Stimulated activated CD4-positive, alpha-beta T cell treated with anti-CD3 and anti-CD28 coated beads, Interleukin-4, amount 100 ng/mL, for 1 hour (primary cell): ENCODE data around the gene GSC2.
"Not testable (repeated sequence)": the region's sequence is repeated elsewhere in the genome, so short reads cannot be mapped to it uniquely, and the experiment has no call there.

Experiments used
- DNase-seq: peaks from one replicate; pipeline ENCODE4 v3.0.0-alpha.2; 2020

GSC2 gene

DNA sequence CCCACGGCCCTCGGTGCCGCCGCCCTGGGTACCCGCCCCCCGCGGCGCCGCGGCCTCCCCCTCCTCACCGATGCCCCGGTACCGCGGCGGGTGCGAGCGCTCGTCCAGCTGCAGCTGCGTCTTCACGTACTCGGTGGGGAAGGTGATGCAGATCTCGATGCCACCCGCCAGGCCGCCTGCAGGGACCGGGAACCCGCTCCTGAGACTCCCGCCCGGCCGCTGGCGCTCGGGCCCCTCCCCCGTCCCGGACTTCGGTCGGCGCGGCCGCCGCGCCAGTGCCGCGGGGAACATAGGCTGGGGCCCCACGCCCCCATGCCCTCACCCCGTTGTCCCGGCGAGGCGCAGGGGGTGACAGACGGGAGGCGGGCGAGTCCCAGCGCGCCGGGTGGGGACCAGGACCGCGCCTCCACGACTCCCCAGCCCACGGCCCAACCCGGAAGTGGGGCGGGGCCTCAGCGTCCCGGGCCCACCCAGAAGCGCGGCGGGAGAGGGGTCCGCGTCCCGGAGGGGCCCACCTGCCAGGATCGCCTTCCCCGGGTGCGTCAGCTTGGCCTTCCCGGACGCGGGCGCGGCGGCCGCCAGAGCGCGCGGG is 28.1 kb upstream of the GSC2 start:
- DNase-seq = peak; percentile 59

DNA sequence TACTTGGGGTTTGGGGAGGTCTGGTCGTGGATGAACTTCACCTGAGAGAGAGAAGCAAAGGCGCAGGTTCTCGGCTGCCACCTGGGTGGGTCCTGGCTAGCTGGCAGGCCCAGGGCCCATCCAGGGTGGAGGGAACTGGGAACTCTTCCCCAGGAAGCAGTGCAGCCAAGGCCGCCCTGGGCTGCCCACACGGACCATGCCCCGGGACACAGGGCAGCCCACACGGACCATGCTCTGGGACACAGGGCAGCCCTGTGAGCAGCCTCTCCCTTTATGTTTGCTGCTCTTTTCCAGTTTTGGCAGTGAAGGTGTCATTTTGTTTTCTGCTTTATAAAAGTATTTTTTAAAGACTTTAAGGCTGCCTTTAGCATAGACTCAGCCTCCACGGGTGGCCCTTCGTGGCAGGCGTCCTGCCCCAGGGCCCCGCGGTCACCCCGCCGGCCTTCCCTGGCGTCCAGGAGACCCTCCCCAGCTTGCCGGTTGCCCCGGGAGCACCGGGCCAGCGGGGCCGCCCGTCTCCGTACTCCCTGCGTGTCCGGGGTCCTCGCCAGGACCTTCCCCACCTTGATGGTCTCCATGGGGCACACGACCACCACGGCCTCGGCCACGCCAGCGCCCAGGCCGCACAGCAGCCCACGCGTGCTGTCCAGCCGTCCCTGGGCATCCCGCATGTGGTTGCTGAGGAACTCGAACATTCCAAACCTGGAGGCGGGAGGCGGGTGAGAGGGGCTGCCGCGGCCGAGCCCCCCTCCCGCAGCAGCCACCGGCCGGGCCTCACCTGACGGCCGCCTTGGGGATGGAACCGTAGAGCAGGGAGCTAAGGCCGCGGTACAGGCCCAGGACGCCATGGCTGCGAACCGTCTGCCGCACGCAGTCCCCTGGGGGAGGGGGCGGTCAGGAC is 27.3 kb upstream of the GSC2 start:
- no peak for DNase-seq

DNA sequence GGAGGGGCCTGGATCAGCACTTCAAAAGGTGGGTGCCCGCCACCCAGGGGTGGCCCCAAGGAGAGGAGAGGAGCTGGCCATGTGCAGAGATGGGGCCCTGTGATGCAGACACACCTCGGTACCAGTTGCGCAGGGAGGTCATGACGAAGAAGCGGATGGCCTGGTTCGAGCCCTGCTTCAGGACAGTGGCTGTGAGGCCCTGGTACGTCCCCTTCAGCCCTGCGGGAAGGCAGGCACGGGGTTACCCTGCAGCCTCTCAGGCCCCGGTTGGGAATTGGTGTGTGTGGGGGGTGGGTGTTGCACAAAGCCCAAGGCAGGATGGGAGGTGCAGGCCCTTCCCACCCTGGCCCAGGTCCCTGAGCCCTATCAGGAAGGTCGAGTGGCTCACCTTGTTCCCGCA is 26.6 kb upstream of the GSC2 start:
- DNase-seq = no peak

DNA sequence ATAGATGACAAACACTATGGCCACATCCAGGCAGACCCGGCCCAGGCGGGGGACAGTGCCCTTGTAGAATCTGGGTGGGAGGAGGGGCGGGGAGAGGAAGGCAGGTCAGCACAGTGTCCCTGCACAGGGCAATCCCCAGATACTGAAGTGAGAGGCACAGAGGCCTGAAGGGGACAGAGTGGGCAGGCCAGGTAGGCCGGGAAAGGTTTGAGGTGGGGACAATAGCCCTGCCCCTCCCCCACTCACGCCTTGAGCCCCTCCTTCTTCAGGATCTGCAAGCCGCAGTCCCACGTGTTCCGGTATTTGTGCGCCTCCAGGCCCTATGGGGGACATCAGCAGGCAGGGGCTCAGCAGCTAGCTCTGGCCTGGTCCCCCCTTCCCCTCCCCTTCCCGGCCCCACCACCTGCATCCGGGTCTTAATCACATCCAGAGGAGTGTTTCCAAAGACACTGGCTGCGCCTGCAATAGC is 26.1 kb upstream of the GSC2 start:
- no peak for DNase-seq

DNA sequence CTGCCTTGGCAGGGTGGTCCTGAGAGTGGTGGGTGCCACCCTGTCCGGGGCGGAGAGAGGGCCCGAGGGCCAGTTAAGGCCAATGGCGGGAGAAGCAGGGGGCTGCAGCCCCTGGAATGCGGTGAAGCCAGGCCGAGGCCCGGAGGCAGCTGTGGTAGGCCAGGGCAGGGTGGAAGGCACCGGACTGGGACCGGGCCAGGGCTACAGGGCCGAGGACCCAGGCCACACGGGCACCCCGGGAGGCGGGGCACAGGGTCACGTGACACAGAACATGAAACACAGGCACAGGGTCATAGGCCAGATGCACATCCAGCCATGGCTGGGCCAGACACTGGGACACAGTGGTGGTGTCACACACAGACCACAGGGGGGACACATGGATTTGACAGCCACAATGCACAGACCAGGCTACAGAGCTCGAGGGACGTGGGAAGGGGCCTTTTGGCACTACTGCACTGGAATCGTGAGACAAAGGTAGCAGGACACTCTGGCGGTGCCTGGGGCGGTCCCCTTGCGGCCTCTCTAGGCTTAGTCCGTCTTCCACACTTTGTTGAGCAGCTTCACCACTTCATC is 25.6 kb upstream of the GSC2 start:
- DNase-seq = no peak

DNA sequence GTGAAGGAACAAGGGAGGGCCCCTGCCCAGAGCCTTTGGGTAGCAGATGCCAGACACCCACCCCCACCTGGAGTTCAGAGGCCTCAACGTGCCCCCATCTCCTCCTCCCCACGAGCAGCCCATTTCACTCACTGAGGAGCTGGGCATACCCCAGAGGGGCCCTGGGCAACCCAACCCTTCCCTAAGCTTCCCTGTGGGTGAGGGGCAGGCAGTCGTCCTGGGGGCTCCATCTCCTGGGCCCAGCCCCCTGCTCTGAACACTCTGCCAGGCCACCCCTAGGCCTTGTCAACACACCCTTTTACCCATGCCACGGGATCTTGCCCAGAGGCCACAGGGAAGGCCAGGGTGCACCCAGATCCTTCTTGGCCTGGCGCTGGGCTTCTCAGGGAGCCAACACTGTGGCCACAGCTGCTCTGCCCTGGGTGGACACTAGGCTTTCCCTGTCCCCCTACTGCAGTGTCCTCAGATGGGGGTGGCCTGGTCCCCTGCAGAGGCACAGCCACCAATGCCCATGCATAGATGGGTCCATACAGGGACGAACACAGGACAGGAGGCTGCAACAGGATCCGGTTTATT is 25.0 kb upstream of the GSC2 start:
- DNase-seq = no peak

DNA sequence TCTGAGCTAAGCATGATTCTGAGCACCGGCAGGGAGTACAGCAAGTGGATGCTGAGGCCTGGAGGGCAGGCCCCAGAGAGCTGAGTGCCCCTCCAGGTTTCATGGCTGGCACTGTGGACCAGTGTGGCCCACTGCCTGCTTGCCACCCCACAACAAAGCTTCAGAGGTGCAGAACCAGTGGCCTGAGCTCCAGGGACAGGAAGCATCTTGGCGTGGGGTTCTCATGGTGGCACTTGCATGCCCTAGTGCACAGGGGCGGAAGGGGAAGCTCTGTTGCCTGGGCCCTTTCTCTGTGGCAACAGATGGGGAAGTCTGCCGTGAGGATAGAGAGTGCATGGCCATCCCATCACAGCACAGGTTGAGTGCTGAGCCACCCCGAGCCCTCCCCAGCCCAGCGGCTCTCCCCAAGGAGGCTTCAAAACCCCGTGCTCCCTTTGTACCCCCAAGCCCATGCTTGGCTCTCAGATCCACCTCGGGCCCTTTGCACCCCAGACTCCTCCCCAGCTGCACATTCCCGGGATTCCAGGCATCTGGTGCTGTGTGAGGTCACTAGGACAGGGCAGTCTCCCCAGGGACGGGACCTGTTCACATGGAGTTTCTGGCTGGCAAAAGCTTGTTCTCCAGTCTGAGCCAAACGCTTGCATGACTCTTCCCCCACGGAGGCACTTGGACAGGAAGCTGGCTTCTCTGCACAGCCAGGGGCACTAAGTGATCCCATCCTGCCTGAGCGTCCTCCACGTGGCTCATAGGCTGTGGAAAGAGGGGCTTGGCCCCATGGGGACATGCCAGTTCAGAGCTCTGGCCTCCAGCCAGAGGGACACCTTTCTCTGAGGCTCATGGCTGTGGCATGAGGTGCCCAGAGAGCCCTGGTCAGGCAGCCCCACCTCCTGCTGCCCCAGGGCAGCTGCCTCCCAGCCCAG is 24.3 kb upstream of the GSC2 start:
- DNase-seq = no peak

DNA sequence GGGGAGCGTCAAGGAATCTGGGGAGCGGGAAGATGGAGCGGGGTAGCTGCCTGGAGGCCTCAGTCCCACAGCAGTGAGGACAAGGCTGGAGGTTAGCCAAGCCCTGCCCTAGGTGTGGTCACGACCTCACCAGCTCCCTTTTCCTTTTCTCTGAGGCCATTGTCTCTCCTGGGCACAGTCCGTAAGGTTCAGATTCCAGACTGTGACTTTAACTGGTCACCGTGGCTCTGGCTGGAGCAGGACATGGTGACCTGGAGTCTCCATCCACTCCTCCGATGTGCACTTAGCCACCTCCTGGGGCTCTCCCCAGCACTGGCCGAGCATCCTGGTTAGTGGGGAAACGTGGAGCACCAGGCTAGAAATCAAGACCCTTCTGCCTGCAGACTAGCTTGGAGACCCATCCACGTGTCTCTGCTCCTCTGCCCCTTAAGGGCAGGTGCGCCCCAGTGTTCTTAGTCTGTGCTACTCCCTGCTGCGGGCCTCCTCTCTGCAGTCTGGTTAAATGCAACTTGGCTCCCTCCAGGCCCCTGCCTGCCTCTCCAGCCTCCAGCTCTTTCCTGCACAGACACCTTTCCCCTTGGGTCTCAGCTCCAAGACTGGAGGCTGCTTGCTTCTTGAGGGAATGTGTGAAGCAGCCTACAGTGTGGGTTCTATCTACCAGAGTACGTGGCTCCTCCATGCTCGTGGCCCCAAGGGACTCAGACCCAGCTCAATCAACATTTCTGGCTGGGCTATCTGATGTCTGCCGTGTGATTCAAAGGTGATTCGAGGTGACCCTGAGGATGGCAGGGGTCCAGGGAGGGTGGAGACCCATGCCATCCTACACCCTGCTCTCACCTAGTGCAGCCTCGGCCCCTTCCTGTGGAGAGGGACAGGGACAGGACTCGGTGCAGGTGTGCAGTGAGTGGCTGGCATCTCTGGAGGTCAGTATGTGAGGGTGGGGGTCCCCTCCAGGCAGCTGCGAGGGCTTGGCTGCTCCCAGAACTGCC is 23.2 kb upstream of the GSC2 start:
- DNase-seq = no peak

DNA sequence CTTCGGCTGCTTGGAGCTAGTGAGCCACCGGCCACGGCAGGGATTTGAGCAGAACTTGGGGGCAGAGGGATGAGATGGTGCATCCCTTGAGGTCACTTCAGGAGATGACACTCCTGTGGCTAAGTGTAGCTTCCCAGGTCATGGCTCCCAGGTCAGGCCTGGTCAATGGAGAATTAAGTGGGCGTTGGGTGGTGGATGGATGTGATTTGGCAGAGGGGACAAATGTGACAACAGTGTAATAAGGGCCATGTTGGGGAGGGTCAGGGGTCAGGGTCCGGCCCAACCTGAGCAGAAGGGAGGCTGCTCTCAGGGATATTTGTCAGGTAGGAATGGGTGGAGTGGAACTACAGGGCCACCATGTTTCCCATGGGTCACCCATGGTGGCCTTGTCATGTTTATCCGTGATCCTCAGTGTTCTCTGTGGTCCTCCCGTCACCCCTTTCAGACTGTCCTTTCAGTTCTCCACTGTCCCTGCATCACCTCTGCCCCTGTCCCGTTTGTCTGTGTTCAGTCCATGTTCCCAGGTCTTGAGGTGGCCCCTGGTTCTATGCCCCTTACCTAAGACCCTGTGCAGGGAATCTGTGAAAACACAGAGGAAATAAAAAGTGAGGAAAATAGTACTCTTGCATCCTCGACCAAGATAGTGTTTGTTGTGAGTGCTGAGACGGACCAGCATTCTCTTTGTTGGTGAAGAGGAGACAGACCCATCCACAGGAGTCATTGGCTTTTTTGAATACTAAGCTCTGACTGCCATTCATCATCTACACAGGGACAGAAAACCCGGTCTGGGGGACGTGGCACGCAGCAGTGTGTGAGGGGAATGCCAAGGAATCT is 22.3 kb upstream of the GSC2 start:
- no peak for DNase-seq

DNA sequence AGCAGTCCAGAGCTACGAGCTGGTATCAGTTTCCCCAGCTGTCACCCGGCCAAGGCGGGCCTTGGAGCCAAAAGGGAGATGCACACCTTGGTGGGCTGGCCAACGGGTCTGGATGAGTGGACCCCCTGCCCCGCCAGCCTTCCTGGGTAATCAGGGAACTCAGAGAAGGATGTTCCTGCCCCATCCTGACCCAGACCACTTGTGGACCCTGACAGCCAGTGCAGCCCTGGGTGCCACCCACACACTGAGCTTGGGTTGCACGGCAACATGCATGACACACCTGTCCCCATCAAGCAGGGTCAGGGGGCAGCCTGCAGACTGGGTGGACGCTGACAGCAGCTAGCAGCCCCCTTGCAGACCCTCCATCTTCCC is 19.8 kb upstream of the GSC2 start:
- no peak for DNase-seq

DNA sequence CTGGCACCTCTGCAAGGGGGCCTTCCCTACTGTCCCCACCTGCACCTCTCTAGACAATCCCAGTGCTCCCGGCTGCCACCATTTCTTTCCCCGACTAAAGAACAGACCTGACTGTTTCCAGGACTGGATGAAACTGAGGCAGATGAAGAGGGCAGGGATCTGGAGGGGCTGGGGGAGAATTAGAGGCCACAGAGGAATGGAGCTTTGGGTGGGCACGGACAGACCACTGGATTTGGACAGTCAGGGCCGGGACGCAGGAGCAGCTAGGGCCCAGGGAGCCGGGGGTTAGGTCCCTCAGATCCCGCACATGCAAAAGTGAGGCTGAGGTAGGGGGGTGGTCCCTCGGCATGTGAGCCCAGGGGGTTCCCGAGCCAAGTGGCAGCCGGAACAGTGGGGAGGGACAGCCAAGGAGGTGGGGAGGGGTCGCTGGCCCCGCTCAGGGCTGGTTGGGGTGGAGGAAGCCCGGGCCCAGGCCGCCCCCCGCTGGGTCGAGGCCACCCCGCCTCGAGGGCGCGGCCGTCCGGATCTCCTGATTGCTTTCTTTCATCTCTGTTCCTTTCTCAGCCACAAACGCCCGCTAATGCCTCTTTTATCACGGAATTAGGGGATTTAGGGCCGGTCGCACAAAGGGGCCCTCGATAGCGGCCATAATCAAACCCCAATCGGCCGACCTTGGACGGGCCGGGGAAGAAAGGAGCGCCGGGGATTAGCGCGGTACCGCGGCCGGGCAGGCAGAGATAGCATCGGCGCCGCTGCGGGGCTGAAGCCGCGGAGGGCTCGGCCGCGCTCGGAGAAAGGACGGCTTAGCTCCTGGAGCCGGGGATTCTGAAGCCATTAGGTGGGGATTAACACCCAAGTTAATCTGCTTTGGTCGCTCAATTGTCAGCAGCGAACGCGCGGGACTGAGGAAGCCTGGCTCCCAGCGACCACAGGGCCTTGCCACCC is 19.2 kb upstream of the GSC2 start:
- no peak for DNase-seq

DNA sequence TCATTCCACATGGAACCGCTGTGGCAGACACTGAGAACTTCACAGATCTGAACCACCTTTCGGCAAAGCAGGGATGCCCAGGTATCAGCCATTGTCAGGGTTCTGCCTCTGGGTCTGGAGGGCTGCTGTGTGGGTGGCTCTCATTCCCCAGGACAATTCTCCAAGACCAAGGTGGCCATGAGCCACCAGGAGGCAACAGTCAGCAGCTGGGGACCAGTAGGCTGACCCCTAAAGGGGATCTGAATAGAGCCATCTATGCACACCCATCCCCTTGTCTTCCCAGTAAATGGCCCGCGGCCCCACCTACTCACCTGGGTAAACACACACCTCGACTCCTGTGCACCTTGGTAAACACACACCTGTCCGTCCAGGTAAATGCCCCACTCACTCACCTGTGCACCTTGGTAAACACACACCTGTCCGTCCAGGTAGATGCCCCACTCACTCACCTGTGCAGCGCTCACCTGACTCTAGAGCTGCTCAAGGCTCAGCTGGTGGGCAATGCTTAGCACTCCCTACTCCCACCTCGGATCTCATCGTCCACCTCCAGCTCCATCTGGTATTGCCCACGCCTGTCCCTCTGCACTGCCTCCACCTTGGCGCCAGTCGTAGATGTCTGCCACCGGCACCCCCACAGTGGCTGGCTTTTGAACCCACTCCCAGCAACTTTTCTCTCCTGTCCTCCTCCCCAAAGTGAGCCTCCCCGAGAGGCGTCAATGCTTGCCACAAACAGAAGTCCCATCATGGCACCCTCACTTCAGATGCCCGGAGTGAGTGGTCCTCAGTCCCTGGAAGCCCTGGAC is 18.2 kb upstream of the GSC2 start:
- DNase-seq = no peak

DNA sequence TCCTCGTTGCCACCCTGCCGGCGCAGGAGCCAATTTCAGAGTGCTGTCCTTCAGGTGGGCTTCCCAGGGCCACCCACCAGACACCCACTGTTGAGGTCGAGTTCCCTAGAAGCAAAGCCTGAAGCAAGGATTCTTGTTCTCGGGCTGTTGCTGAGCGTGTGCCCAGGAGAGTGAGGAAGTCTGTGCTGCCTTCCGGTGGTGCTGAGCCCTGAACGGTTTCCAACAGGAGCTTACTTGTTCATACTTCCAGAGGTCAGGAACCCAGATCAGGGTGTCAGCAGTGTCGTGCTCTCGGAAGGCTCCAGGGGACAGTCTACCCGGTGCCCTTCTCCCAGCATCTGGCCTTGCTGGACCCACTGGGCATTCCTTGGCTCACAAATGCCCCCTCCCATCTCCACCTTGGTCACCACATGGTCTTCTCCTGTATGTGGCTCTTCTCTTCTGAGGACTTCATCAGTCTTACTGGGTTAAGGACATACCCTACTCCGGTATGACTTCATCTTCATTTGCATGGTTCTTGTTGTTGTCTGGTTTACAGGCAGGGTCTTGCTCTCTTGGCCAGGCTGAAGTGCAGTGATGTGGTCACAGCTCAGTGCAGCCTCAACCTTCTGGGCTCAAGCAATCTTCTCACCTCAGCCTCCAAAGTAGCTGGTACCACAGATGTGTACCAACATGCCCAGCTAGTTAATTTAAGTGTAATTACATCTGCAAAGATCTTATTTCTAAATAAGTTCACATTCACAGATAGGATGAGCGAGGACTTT is 17.2 kb upstream of the GSC2 start:
- DNase-seq = no peak

DNA sequence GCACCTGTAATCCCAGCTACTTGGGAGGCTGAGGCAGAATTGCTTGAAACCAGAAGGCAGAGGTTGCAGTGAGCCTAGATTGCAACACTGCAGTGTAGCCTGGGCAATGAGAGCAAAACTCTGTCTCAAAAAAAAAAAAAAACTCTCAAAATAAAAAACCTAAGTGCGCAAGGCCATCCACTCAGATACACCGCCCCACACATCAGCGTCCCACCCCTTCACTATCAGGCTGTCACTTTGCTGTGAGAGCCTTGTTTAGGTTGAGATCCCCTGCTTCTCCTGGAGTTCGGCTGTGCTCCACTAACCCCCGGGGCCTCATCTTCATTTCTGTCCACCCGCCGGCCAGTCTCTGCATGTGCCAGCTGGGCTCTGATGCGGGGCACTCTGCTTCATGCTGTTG is 16.3 kb upstream of the GSC2 start:
- DNase-seq = no peak

DNA sequence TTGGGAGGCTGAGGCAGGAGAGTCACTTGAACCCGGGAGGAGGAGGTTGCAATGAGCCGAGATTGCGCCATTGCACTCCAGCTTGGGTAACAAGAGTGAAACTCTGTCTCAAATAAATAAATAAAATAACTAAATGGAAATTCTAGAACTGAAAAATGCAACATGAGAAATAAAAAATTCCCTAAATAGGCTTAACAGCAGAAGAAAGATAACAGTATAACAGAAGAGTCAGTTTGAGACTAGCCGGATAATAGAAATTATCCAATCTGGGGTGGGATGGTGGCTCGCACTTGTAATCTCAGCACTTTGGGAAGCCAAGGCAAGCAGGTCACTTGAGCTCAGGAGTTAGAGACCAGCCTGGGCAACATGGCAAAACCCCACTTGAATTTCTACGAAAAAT is 14.3 kb upstream of the GSC2 start:
- no peak for DNase-seq

DNA sequence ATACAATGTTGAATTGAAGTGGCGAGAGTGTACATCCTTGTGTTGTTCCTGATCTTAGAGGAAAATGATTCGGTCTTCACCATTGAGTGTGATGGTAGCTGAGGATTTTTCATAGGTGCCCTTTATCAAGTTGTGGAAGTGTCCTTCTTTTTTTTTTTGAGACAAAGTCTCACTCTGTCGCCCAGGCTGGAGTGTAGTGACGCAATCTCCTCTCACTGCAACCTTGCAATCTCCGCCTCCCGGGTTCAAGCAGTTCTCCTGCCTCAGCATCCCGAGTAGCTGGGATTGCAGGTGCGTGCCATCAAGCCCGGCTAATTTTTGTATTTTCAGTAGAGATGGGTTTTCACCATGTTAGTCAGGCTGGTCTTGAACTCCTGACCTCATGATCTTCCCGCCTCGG is 8.6 kb upstream of the GSC2 start:
- DNase-seq = not testable (repeated sequence)

DNA sequence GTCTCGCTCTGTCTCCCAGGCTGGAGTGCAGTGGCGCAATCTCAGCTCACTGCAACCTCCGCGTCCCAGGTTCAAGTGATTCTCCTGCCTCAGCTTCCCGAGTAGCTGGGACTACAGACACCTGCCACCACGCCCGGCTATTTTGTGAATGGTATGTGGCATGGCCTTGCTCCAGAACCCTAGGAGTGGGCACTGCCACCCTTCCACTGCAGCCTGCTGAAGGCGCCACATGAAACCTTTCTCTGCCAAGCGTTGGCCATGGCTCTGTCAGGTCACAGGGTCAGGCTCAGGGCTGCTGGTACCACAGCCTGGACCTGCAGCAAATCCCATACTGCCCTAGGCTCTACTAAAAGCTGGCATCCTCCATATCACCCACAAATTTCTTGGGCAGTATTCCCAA is 6.0 kb upstream of the GSC2 start:
- DNase-seq = not testable (repeated sequence)
